GM04503 (cell line): ENCODE results near the gene ANAPC13.

Experiments used
- DNase-seq: peaks from one replicate; pipeline ENCODE4 v3.0.0-alpha.2; 2012; ENCODE audit warnings: low read depth

The ANAPC13 gene

GRCh38 chr3:134485718-134486576, at the start of gene ANAPC13, which contains the start of gene CEP63:
TSS of gene ANAPC13 (minus strand) at chr3:134485985. CDS start at chr3:134482904, 3,081 bp downstream.
TSS of gene CEP63 (plus strand) at chr3:134486057. CDS start at chr3:134495321, 9,264 bp downstream.
- peak; percentile 95 for DNase-seq

- DNase-seq = no peak
Measured at GRCh38 chr3:134535186-134535970, 49.6 kb upstream of the ANAPC13 start.

- no peak for DNase-seq
Measured at GRCh38 chr3:134533493-134533892, 47.7 kb upstream of the ANAPC13 start.

GRCh38 chr3:134527538-134528186, 41.9 kb upstream of the ANAPC13 start:
- DNase-seq = no peak

GRCh38 chr3:134527037-134527436, 41.3 kb upstream of the ANAPC13 start:
- DNase-seq = no peak

GRCh38 chr3:134526319-134526718, 40.5 kb upstream of the ANAPC13 start:
- peak; percentile 7 for DNase-seq

GRCh38 chr3:134525293-134525692, 39.5 kb upstream of the ANAPC13 start:
- DNase-seq = no peak

GRCh38 chr3:134522541-134522940, 36.8 kb upstream of the ANAPC13 start:
- DNase-seq = no peak

- peak; percentile 11 for DNase-seq
Measured at GRCh38 chr3:134517791-134518190, 32.0 kb upstream of the ANAPC13 start.

GRCh38 chr3:134516905-134517304, 31.1 kb upstream of the ANAPC13 start:
- no peak for DNase-seq

GRCh38 chr3:134511500-134511899, 25.7 kb upstream of the ANAPC13 start:
- DNase-seq = no peak

GRCh38 chr3:134505485-134505884, 19.7 kb upstream of the ANAPC13 start:
- no peak for DNase-seq

GRCh38 chr3:134504132-134504531, 18.3 kb upstream of the ANAPC13 start:
- no peak for DNase-seq

GRCh38 chr3:134503266-134503665, 17.5 kb upstream of the ANAPC13 start:
- DNase-seq = no peak

GRCh38 chr3:134496471-134497071, 10.8 kb upstream of the ANAPC13 start:
- DNase-seq = no peak

- no peak for DNase-seq
Measured at GRCh38 chr3:134495980-134496379, 10.2 kb upstream of the ANAPC13 start.

GRCh38 chr3:134494495-134494894, 8.7 kb upstream of the ANAPC13 start:
- no peak for DNase-seq

GRCh38 chr3:134487406-134487805, 1.6 kb upstream of the ANAPC13 start:
- DNase-seq = no peak

- DNase-seq = no peak
Measured at GRCh38 chr3:134486577-134487041, 824 bp upstream of the ANAPC13 start.

- no peak for DNase-seq
Measured at GRCh38 chr3:134485075-134485717, 589 bp downstream of the ANAPC13 start.

- no peak for DNase-seq
Measured at GRCh38 chr3:134483195-134483900, 2.4 kb downstream of the ANAPC13 start.
